GM18502 (cell line): ENCODE data around the gene SLC16A10.
"Not testable (repeated sequence)": the region's sequence is repeated elsewhere in the genome, so short reads cannot be mapped to it uniquely, and the experiment has no call there.

Source experiments
- ATAC-seq: cut with Tn5 transposase; IDR thresholded peaks from one replicate; pipeline ENCODE4 v1.9.1; 2021; ENCODE audit warnings: mild to moderate bottlenecking; ENCODE audit not compliant: unreplicated experiment, poor library complexity

Gene SLC16A10

GRCh38 chr6:111087106-111087835 is at the start of gene SLC16A10:
TSS of gene SLC16A10 (plus strand) at chr6:111087503. CDS start at chr6:111087753, 250 bp downstream.
- ATAC-seq: peak; percentile 92

- ATAC-seq: peak; percentile 64
These were observed 48.6 kb upstream of the SLC16A10 start for GRCh38 chr6:111038534-111039252.

- ATAC-seq: no peak
These were observed 45.4 kb upstream of the SLC16A10 start for GRCh38 chr6:111041917-111042316.

- no peak for ATAC-seq
These were observed 40.1 kb upstream of the SLC16A10 start for GRCh38 chr6:111047244-111047643.

GRCh38 chr6:111050261-111051023 is 36.9 kb upstream of the SLC16A10 start:
- no peak for ATAC-seq

GRCh38 chr6:111052171-111052570 is 35.1 kb upstream of the SLC16A10 start:
- no peak for ATAC-seq

GRCh38 chr6:111057074-111057752 is 30.1 kb upstream of the SLC16A10 start:
- ATAC-seq: no peak

- no peak for ATAC-seq
These were observed 25.8 kb upstream of the SLC16A10 start for GRCh38 chr6:111061508-111061907.

GRCh38 chr6:111061985-111062384 is 25.3 kb upstream of the SLC16A10 start:
- ATAC-seq: not testable (repeated sequence)

GRCh38 chr6:111062860-111063259 is 24.4 kb upstream of the SLC16A10 start:
- not testable (repeated sequence) for ATAC-seq

GRCh38 chr6:111068109-111068865 is 19.0 kb upstream of the SLC16A10 start:
- no peak for ATAC-seq

GRCh38 chr6:111068866-111069234 is 18.5 kb upstream of the SLC16A10 start:
- no peak for ATAC-seq

GRCh38 chr6:111069382-111070104 is 17.8 kb upstream of the SLC16A10 start:
- ATAC-seq: no peak

- no peak for ATAC-seq
These were observed 16.9 kb upstream of the SLC16A10 start for GRCh38 chr6:111070105-111071005.

GRCh38 chr6:111072801-111073360 is 14.4 kb upstream of the SLC16A10 start:
- ATAC-seq: no peak

- no peak for ATAC-seq
These were observed 13.0 kb upstream of the SLC16A10 start for GRCh38 chr6:111074311-111074710.

GRCh38 chr6:111076024-111076695 is 11.1 kb upstream of the SLC16A10 start:
- no peak for ATAC-seq
